Activated naive CD8-positive, alpha-beta T cell treated with anti-CD3 and anti-CD28 coated beads, Interleukin-2, amount 10 ng/mL, durations not matched to agents 7 days and 5 days (primary cell): Measurements from ENCODE around the gene CLCNKA. TPM values are rescaled to one million over a fixed set of nuclear protein-coding genes. Genes with fewer than 3 reads are reported as not detected.
"Not testable (repeated sequence)": the region's sequence is repeated elsewhere in the genome, so short reads cannot be mapped to it uniquely, and the experiment has no call there.

ENCODE experiments used
- ATAC-seq: fragments of 150-1000 bp; cut with Tn5 transposase; one replicate; pipeline ENCODE4 v1.10.0; 2021; ENCODE audit warnings: low read depth, moderate library complexity
- POLR2A ChIA-PET: fragments of 350-600 bp; sonication (Branson Sonifier 250); formaldehyde crosslinking; loops from one replicate; lab custom pipeline; 2021; ENCODE audit warnings: antibody characterized with exemption; lab: Charles Lee
- DNase-seq: peaks from one replicate; pipeline ENCODE4 v3.0.0; 2021
- H3K27ac Mint-ChIP-seq: one replicate; pipeline ENCODE4 v1.8.0; 2022; ENCODE audit warnings: mild to moderate bottlenecking, mixed read lengths
- H3K27me3 Mint-ChIP-seq: one replicate; pipeline ENCODE4 v1.8.0; 2022; ENCODE audit warnings: mild to moderate bottlenecking, moderate library complexity, mixed read lengths
- H3K36me3 Mint-ChIP-seq: one replicate; pipeline ENCODE4 v1.8.0; 2021; ENCODE audit warnings: mild to moderate bottlenecking, mixed read lengths
- H3K4me1 Mint-ChIP-seq: one replicate; pipeline ENCODE4 v1.8.0; 2021; ENCODE audit warnings: mixed read lengths
- H3K4me3 Mint-ChIP-seq: one replicate; pipeline ENCODE4 v1.8.0; 2022; ENCODE audit warnings: mild to moderate bottlenecking, moderate library complexity, mixed read lengths
- H3K9me3 Mint-ChIP-seq: one replicate; pipeline ENCODE4 v1.8.0; 2021; ENCODE audit warnings: mixed read lengths
- total RNA-seq, 2 experiments: library from RNA; stranded (reverse); gene quantifications; one replicate each; pipeline ENCODE4 v1.2.3, GENCODE V29; 2021

CLCNKA gene
- total RNA-seq, 2 experiments from 2014 or later = not detected

DNA sequence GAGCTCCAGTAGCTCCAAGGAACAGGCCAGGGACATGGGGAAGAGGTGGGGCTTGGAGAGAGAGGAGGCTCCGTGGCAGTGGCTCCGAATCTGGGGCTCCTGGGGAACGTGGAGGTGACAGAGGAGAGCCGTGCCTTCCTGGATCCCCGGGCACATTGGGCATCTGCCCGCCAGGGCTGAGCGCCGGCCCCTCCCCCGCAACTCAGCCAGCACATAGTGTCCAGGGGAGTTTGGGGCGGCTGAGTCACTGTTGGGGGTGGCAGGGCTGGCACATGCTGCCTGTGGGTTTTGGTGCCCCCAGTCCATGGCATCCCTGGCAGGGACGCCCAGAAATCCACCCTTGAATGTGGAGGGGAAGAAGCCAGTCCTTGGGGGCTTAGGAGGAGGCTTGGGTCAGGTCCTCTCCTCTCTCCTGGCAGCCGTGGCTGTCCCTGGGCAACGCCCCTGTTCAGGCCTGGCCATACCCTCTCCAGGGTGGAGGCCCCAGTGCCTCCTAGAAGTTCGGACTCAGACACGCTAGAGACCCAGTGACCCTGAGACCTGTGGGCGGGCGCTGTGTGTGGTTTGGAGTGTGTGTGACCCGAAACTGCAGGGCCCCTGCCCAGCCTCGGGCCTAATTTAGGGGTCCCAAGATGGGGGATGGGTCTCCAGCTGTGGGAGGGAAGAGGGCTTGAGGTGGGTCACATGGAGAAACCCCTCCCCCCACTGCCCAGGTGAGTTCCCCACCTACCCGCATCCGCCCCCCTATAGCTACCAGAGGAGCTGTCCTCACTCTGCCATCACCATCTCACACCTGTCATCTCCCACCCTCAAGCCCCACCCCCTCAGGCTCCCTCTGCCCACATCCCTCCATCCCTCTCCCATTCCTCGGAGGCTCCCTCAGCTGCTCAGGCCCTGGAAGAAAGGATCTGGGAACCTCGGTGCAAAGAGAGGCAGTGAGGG, 5.6 kb upstream of the CLCNKA start:
- Mint-ChIP-seq H3K9me3 (no peaks in the 10 kb centered on the region), H3K4me3 (no peak overlapping the region), H3K36me3 (no peaks in the 10 kb centered on the region), H3K4me1 (no peaks in the 10 kb centered on the region), H3K27me3 (peaks cover 9% of the 10 kb centered on the region), H3K27ac (no peak overlapping the region)
- ATAC-seq (no peak), DNase-seq (no peak)
- POLR2A ChIA-PET = no interaction called here

DNA sequence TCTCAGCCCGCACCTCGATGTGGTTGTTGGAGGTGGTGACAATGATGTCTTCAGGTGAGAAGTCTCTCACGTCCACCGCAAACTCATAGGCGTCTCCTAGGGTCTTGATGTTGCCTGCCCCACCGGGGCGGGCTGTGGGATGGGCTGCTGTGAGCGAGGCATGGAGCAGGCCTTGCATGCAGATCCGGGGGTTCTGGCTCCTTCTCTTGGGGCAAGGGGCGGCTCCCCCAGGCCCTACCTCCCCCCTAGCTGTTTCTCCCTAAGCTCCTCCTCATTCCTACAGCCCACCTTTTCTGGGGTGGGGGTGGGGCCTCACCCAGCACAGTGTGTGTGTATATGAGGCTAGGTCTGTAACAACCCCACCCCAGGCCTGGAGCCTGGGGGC, 4.8 kb upstream of the CLCNKA start:
- H3K27ac Mint-ChIP-seq = no peak overlapping the region
- POLR2A ChIA-PET = no interaction called here
- ATAC-seq (no peak), DNase-seq (no peak)
- H3K27me3 Mint-ChIP-seq = peaks cover 7% of the 10 kb centered on the region
- H3K36me3 Mint-ChIP-seq = no peaks in the 10 kb centered on the region
- no peaks in the 10 kb centered on the region for H3K9me3 Mint-ChIP-seq
- H3K4me1 Mint-ChIP-seq = no peaks in the 10 kb centered on the region
- H3K4me3 Mint-ChIP-seq = no peak overlapping the region

DNA sequence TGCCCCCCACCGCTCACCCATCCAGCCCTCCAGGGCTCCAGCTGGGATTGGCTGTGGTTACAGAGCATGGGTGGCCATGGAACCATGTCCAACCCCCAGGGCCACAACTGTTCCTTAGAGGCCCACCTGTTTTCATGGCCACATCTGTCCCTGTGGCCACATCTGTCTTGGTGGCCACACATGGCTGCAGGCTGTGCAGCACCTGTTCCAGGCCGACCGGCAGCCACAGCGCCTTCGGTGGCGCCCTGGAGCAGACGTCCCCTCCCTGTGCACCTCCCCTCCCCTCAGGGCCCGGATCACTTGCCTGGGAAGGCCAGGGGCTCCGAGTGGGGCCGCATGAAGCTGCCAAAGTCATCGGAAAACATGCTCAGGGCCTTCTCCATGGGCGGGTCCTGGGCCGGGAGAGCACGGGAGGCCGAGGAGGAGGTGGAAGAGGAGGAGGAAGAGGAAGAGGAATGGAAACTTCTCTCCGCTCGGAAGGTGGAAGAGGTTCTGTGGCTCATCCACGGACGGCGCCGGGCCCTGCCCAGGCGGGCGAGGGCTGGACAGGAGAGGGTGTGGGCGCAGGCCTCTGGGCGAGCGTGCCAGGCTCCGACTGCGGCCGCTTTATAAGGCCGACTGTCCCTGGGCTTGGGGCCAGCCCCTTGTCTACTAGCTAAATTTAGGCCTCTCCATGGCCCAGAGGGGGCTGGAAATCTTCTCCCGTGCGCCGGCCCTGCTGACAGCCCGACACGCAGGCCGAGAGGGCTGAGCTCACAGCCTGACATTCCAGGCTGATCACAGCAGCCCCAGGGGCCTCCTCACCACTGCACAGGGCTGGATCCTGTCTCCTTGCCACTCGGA, 4.2 kb upstream of the CLCNKA start, which contains the start of gene HSPB7:
Gene HSPB7 (minus strand): TSS at position 583 of the 843 bp plus-strand sequence. CDS start 80 bp downstream, at position 503.
- POLR2A ChIA-PET = no interaction called here

DNA sequence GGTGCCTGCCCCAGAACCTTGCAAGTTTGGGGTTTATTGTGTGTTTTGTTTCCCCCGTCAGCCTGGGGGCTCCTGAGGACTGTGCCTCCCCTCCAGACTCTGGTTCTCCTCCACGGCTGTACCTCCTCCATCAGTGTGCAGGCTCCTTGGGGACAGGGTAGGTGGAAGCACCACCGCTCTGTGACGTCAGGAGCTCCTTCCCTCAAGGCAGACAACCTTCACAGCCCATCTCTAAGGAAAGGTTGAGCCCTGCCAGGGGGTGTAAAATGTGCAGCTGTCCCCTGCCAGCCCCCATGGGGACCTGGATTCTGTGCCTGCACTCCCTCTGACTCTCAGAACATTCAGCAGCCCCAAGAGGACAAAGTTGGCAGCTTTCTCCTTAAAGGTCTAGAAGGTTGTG, 3.5 kb upstream of the CLCNKA start:
- Mint-ChIP-seq H3K4me3 (no peak overlapping the region), H3K36me3 (no peaks in the 10 kb centered on the region), H3K27ac (no peak overlapping the region), H3K4me1 (no peaks in the 10 kb centered on the region), H3K9me3 (no peaks in the 10 kb centered on the region), H3K27me3 (peaks cover 7% of the 10 kb centered on the region)
- no peak for ATAC-seq
- POLR2A ChIA-PET = interaction anchor here (0.5 kb wide), 1 partner anchor 41 kb away, joined by 3 read pairs; no protein-coding TSS in a partner anchor
- no peak for DNase-seq

More for the DNA sequence above, 4.2 kb upstream of the CLCNKA start, which contains the start of gene HSPB7:
- no peak within 1 kb of the TSS for H3K4me3 Mint-ChIP-seq
- H3K27ac Mint-ChIP-seq = no peak within 1 kb of the TSS
- H3K36me3 Mint-ChIP-seq = no peaks in the 10 kb centered on the region
- DNase-seq (no peak), ATAC-seq (no peak)
- H3K27me3 Mint-ChIP-seq = peaks cover 7% of the 10 kb centered on the region
- no peaks in the 10 kb centered on the region for H3K4me1 Mint-ChIP-seq
- H3K9me3 Mint-ChIP-seq = no peaks in the 10 kb centered on the region

DNA sequence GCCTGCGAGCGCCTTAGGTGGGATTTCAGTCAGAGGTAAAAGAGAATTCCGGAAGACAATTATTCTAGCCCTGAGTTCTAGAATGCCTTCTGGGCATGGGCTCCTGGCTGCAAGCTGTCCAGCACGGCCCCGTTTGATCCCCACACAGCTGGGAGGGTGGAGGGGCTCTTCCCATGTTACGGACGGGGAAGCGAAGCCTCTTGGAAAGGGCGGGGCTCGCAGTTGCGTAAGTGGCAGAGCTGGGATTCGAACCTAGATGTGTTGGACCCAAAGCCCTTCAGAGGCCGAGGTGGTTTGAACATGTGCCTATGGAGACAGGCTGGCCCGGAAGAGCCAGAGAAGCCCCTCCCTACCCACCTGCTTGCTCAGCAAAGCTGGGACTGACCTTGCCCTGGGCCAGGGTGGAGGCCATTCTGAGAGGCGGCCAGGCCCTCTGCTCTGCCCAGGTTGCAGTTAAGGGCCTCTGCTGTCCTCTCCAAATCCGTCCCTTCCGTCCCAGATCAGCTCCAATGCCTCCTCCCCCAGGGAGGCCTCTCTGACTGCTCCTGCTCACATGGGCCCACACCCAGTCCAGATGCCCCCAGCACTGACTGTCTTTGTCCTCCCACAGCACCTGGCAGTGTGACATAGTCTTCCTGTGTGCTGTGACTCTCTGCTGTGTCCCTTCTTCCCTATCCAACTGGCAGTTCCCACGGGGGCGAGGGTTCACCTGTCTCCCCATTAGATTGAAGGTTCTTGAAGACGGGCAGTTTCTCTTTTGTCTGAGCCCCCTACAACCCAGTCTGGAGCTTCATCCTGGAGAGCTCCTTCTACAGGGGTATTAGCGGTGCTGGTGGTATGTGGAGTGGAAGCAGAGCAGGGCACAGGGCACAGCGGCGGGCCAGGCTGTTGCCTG, 2.8 kb upstream of the CLCNKA start:
- H3K36me3 Mint-ChIP-seq = no peaks in the 10 kb centered on the region
- DNase-seq (no peak), ATAC-seq (no peak)
- H3K4me1 Mint-ChIP-seq = no peaks in the 10 kb centered on the region
- no peak overlapping the region for H3K27ac Mint-ChIP-seq
- H3K4me3 Mint-ChIP-seq = no peak overlapping the region
- peaks cover 4% of the 10 kb centered on the region for H3K27me3 Mint-ChIP-seq
- no peaks in the 10 kb centered on the region for H3K9me3 Mint-ChIP-seq
- POLR2A ChIA-PET = interaction anchor here (0.5 kb wide), 1 partner anchor 41 kb away, joined by 3 read pairs; no protein-coding TSS in a partner anchor

DNA sequence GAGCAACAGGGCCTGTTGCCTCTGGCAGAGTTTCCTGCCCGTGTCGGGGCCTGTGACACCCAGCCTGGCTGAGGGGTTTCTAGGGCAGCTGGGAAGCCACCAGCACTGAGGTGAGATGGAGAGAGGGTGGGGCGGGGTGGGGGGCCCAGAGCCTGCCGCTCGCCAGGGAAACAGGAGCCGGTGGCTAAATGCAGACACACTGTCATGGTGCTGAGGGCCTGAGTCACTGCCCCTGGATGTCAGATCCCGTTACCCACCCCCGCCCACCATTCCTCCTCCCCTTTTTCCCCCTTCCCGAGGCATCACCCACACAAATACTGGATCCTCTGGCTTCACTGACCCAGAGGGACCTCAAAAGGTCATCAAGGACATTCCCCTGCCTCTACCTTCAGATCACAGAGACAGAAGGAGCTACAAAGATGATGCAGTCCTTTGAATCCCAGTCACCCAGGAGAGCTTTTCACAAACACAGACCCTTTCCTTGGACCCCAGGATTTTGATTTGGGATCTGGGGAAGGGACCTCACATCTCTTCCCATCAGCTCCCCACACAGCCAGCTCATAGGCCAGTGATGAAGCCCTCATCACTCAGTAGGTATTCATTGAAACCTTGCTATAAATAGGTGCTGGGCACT, 2.1 kb upstream of the CLCNKA start:
- H3K4me1 Mint-ChIP-seq = no peaks in the 10 kb centered on the region
- no peaks in the 10 kb centered on the region for H3K9me3 Mint-ChIP-seq
- POLR2A ChIA-PET = interaction anchor here (0.7 kb wide), 1 partner anchor 21 kb away, joined by 4 read pairs; no protein-coding TSS in a partner anchor
- no peaks in the 10 kb centered on the region for H3K36me3 Mint-ChIP-seq
- no peak overlapping the region for H3K27ac Mint-ChIP-seq
- H3K4me3 Mint-ChIP-seq = no peak overlapping the region
- DNase-seq (no peak), ATAC-seq (no peak)
- H3K27me3 Mint-ChIP-seq = peaks cover under 1% of the 10 kb centered on the region

DNA sequence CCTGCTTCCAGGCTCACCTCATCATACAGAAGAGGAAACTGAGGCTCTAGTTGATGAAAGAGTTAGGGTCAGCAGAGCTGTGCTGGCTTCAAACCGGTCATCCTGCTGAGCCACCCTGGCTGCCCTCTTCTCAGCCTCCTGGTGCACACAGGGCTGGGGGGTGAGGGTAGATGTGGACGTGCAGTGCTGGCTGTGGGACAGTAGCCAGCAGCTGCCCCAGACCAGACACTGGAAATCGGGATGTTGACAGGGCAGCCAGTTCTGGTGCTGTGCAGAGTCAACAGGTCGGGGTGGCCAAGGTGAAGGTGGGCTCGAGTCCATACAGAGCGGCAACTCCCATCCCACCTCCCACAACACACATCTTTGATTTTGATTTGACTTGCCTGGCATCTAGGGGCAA, 1.5 kb upstream of the CLCNKA start:
- H3K4me1 Mint-ChIP-seq = no peaks in the 10 kb centered on the region
- POLR2A ChIA-PET = interaction anchor here (0.7 kb wide), 1 partner anchor 22 kb away, joined by 4 read pairs; no protein-coding TSS in a partner anchor
- no peaks in the 10 kb centered on the region for H3K9me3 Mint-ChIP-seq
- no peak overlapping the region for H3K27ac Mint-ChIP-seq
- no peaks in the 10 kb centered on the region for H3K36me3 Mint-ChIP-seq
- ATAC-seq (no peak), DNase-seq (no peak)
- H3K27me3 Mint-ChIP-seq = no peaks in the 10 kb centered on the region
- no peak overlapping the region for H3K4me3 Mint-ChIP-seq

DNA sequence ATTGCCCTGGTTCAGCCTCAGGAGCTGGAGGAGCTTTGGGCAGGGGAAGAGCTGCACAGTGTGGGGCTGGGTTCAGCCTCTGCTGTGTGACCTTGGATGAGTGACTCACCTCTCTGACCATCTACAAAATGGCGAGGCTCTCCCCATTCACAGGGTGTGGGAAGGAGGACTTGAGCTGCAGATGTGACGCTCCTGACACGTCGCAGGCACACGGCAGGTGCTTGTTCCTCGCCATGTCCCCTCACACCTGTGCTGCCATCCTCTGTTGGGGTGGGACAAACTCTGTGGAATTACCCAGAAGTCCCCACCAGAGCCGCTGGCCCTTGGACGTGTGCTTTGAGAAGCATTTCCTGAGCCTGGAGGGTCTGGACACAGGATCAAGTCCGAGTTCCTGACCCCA, 958 bp upstream of the CLCNKA start:
- POLR2A ChIA-PET, H3K4me1 Mint-ChIP-seq, H3K27me3 Mint-ChIP-seq, H3K27ac Mint-ChIP-seq, DNase-seq, H3K4me3 Mint-ChIP-seq, ATAC-seq, H3K36me3 Mint-ChIP-seq, H3K9me3 Mint-ChIP-seq: not testable (repeated sequence)

DNA sequence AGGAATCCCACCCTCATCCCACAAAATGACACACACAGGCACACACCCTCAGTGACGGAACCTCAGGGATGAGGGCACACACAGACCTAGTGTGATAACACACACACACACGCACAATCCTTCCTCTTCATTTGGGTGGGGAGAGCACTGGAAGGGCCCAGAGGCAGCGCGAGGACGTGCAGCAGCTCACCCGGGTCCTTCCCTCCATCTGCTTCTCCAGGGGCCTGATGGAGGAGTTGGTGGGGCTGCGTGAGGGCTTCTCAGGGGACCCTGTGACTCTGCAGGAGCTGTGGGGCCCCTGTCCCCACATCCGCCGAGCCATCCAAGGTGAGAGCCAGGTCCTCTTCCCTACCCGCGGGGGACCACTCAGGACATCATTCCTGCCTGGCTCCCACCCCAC, 557 bp downstream of the CLCNKA start:
- POLR2A ChIA-PET = no interaction called here
- H3K36me3 Mint-ChIP-seq = no peaks in the 10 kb centered on the region

DNA sequence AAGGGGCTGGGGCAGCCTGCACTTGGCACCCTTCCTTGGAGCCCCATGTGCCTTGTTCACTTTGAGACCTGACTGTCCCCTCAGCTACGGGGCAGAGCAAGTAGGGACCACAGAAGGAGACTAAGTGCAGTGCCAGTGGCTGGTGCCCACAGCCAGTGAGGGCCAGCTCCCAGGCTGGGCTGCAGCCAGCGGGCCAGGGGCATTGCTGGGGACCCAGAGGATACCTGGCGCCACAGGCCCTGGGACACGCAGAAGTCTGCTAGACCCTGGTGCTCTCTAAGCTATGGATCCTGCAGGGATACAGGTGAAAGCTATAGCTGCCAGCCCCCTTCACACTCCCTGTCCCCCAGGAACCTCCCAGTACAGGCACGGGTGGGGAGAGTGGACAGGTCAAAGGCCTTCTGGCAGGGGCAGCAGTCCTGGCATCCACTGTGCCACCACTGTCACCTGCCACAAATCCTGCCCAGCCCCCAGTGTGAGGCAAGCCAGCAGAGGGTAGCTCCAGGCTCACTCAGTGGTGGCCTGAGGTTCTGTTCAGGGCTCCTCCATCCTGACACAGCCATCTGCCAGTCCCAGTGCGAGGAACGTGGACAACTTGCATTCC, 1.3 kb downstream of the CLCNKA start:
- H3K27ac Mint-ChIP-seq = no peak overlapping the region
- POLR2A ChIA-PET = no interaction called here

More for the DNA sequence above, 557 bp downstream of the CLCNKA start:
- Mint-ChIP-seq H3K9me3 (no peaks in the 10 kb centered on the region), H3K27ac (no peak overlapping the region), H3K4me3 (no peak overlapping the region), H3K4me1 (no peaks in the 10 kb centered on the region), H3K27me3 (no peaks in the 10 kb centered on the region)
- ATAC-seq (no peak), DNase-seq (no peak)

DNA sequence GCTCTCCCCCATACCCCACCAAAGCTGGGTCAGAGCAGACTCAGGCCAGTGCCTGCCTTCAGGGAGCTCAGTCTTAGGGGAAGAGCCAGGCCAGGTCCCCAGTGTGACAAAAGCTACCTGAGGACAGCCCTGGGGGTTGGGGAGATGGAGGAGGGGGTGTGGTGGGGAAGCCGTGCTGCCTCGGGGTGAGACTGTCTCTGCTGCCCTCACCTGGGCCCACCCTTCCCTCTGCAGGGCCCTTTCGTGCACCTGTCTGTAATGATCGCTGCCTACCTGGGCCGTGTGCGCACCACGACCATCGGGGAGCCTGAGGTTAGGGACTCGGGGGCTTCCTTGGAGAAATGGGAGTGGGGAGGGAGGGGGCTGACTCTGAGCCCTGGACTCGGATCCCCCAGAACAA, 4.5 kb downstream of the CLCNKA start:
- H3K27me3 Mint-ChIP-seq = peaks cover 11% of the 10 kb centered on the region
- H3K4me1 Mint-ChIP-seq, ATAC-seq, H3K27ac Mint-ChIP-seq, H3K4me3 Mint-ChIP-seq, H3K9me3 Mint-ChIP-seq, POLR2A ChIA-PET, DNase-seq, H3K36me3 Mint-ChIP-seq: not testable (repeated sequence)

More for the DNA sequence above, 1.3 kb downstream of the CLCNKA start:
- H3K4me1 Mint-ChIP-seq = no peaks in the 10 kb centered on the region
- H3K36me3 Mint-ChIP-seq = no peaks in the 10 kb centered on the region
- DNase-seq (no peak), ATAC-seq (no peak)
- H3K27me3 Mint-ChIP-seq = peaks cover 5% of the 10 kb centered on the region
- no peaks in the 10 kb centered on the region for H3K9me3 Mint-ChIP-seq
- H3K4me3 Mint-ChIP-seq = no peak overlapping the region
